NCI-H2107 treated with DMSO at 0.1 percent for 48 hours (cell line): Measurements from ENCODE around the gene CTCFL.

ENCODE experiments used
- DNase-seq: peaks from one replicate; lab custom pipeline; 2025; ENCODE audit not compliant: unreplicated experiment; lab: John Stamatoyannopoulos, UW

CTCFL gene

DNA sequence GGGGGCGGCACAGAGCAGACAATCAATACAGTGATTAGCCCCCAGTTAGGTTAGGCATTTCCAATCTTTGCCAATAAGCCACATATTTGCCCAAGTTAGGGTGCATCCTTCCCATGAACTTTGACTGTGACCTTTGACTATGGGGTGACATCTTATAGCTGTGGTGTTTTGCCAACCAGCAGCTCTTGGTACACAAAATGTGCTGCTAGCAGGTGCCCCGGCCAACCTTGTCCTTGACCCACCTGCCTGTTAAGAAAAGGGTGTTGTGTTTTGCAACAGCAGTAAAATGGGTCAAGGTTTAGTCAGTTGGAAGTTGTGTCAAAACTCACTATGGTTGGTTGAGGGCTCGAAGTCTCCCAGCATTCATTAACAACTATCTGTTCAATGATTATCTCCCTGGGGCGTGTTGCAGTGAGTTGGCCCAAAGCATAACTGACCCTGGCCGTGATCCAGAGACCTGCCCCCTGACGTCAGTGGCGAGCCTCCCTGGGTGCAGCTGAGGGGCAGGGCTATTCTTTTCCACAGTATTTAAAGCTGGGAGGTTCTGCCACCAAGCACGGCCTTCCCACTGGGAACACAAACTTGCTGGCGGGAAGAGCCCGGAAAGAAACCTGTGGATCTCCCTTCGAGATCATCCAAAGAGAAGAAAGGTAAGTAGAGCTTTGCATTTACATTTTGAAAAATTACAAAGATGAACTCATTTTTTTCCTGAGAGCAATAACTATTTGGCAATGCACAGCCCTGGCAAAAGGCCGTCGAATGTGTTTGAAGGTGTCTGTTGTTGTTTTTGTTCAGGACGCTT, 35.8 kb upstream of the CTCFL start, which contains the start of gene PCK1:
Gene PCK1, plus strand, starts transcription at position 557 of the 802 bp plus-strand sequence. CDS start 302 bp downstream, outside the sequence.
- no peak for DNase-seq

DNA sequence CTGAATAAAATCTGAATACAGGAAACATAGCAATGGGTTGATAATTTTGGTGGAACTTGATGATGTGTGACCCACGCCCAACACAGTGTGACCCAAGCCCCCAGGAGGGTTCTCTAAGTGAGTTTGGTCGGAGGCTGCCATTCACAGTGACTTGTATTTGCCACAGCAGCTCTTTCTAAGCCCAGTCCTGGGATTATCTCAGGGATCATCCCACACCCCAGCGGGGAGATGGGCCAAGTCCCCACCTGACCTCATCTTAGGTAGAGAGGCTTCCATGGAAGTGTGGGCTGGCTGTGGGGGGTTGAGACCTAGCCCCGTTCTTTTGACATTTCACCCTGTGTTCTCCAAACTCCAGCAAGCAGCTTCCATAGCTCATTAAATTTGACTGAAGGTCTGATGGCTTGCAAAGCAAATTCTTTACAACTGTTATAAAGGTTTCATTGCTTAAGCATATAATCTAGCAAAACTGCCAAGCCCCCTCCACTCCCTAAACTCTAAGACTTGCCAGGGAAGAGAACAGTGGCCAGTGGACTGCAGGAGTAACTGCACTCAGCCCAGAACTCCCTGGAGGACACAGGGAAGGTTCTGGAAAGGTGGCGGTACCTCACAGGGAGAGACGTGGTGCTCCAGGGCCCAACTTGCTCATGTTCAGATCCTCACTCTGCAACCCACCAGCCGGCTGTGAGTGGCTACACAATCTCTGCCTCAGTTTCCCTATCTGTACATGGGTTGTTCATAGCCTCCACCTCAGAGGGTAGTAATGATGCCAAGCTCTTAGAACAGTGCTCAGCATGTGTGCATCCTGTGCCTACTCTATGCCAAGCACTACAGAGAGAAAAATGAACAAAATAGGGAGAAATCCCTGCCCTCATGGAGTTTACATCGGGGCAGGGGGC, 35.0 kb upstream of the CTCFL start:
- no peak for DNase-seq

DNA sequence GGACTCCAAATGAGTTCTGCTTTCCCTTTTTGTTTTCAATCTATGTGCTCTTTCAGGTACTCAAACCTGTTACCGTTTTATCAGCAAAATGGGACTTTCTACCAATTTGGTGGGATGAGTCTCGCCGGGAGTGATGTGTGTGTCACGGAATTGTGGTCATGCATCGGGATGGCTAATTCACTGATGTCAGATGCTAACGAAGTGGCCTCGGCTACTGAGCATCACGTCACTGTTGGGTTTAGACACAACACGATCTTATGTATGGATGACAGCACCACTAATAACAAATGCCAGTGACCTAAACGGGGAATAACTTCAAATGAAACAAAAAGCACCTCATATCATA, 34.3 kb upstream of the CTCFL start:
- no peak for DNase-seq

DNA sequence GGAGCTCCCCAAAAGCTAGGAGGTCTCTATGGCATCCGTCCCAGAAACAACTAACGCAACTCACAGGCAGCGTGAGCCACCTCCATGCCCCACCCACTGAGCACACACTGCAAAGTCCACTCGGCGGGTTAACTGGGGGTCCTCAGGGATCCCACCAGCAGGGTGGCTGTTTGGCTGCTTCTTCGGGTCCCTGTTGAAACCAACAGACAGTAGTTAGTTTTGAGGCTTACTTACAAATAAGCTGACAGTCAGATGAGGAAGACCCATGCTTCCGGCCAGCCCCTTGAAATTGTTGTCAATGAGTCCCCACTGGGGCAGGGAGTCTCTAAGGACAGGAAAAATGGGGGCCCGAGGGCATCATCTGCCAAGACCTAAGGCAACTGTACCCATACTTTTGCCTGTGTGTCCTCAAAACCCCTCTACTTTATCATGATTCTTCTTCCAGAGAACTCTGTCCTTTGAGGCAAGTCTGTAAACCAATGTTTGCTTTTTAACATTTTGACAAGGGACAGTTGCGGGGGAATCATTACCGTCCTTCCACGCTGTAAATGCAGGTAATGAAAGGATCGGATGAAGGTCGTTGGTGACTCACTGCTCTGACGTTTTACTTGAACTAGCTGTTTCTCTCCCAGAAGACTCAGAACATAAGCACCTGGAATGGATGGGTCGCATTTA, 33.8 kb upstream of the CTCFL start:
- DNase-seq = no peak

DNA sequence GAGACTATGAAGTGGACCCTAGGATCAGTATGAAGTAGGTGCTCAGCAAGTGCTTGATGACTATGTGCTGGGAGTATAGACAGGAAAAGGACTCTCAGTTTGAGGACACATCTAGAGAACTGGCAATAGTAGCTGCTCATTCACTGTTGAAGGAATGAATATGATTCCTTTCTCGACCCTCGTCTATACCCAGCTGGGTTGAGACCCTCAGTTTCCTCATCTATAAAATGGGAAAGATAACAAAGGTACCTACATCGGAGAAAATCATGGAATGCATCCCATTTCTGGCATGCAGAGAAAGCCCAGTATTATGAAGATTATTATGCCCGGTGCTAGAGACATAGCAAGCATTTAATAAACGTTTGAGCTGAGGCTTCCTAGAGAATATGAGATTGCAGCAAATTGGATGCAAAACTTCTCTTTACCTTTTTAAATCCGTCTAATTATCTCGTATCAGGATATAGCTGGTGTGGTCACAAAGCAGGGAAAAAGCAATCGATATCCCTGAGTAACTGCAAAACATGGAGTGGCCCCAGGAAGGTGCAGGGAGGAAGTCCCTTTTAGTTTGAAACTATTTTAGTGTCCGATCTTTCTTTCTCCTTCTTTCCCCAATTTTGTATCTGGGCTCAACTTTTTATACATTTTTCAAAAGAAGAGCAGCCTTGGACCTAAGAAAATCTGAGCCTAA, 33.1 kb upstream of the CTCFL start:
- DNase-seq = no peak

DNA sequence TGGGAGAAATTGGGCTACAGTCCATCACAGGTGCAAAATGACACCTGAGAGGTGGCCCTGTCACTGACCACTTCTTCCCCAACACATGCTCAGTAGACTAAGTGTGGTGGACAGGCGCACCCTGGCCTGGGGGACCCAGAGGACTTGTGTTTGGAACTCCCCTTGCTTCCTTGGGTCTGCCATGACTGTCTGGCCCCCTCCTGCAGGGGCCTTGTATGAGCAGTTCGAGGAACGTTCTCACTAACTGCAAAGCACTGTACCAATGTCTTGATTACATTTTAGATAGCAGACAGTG, 32.0 kb upstream of the CTCFL start:
- no peak for DNase-seq

DNA sequence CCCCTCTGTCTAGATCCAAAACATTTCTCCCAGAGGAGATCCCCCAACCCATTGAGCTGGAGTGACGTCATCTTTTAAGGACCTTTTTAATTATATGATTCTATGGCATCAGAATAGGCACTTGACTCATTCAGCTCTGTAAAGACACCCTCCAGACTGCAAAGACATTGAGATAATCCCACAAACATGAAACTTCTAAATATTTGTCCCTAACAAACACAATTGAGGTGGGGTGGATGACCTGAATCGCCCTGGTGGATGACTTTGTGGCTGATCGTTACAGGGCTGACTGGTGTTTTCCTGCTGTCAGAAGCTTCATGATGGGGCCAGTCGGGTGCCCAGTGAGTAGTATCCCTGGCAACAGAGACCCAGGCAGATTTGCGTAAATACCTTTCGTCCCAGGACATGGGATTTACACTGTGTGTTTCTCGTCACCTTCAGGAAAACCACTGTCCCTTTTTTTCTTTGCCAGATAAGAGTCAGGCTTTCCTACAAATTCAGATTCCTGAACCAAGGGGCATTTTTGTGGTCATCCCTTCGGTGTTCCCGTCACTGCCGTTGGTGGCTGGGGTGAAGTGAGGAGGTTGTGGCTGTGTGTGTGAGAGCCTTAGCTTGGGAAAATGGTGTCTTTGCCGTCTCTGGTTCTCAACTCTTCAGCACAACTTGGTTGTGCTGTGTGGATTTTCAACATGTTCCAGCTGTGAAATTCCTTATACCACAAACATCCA, 30.7 kb upstream of the CTCFL start:
- no peak for DNase-seq

DNA sequence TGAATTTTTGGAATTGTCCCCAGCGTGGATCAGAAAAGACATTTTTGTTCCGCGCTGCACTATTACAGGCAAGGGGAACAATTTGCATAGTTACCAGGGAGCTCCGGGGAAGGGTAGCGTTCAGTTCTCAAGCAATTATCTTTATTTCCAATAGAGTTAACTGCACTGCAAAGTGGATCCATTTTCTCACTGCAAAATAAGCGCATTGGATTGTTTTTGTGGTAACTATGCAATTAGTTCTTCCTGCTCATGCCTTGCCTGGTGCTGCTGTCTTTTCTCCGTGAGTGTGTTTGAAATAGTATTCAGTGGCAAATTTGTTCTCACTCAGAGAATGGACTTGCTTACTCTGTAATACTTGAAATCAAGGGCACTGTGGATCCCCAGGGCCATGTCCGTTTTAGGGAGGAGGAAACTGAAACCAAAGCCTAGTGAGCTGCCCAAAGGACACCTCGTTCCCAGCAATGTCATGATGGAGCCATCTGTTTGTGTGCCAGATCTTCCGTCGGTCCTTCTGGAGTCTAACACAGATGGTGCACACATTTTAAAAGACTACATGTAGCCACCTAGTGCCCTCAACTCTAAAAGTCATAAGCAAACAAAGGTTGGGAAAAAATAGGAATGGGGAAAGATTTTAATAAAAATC, 28.6 kb upstream of the CTCFL start:
- no peak for DNase-seq

DNA sequence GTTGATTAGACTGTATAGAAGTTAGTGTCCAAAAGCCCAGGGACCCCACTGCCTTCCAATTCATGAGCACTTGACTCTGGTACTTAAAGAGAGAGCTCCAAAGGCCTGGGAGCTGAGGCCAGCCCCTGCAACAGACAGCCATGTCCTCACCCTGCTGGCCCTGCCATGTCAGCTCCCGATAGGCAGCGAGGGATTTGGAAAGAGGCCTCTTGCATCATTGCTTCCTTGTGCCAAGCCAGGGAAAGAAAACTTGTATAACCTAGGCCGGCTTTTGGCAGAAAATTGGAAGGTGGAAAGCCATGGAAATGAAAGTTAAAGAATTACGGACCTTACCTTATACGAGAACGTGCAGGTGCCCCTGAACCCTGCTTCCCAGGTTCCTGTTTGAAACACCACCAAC, 27.5 kb upstream of the CTCFL start:
- DNase-seq = no peak

DNA sequence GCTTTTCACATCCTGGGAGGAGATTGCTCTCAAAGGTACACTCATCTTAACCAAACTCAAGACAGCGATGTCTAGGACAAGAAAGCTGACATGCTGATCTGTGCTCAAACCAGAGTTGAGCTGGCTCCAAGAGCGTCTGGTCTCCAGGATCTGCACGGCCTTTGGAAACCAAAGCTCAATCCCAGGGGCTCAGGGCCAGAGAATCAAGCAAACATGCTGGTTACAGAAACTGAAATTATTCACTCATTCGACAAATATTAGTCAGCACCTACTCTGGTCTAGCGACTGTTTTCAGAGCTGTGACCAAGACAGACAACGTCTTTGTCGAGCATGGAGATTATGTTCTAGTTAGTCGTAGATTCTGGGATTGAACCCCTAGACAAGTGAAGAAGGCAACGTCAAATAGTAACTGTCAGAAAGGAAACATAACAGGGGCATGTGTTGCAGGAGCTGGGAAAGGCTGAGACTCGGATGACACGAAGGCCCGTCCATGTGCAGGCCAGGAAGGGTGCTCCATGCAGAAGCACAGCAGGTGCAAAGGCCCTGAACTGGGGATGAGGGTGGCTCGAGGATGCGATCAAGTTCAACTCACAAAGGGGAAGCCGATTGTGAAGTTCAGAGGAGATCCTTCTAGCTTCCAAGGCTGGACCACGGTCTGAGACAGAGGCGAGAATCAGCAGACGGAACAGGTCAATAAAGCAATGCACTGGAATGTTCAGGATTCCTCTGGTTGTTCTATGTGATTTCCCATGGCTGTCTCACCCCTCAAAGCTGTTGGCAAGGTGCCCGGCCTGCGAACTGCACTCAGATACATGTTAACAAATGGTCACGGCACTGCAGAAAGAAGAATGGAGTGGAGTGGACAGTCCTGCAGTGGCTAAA, 23.5 kb upstream of the CTCFL start:
- no peak for DNase-seq

DNA sequence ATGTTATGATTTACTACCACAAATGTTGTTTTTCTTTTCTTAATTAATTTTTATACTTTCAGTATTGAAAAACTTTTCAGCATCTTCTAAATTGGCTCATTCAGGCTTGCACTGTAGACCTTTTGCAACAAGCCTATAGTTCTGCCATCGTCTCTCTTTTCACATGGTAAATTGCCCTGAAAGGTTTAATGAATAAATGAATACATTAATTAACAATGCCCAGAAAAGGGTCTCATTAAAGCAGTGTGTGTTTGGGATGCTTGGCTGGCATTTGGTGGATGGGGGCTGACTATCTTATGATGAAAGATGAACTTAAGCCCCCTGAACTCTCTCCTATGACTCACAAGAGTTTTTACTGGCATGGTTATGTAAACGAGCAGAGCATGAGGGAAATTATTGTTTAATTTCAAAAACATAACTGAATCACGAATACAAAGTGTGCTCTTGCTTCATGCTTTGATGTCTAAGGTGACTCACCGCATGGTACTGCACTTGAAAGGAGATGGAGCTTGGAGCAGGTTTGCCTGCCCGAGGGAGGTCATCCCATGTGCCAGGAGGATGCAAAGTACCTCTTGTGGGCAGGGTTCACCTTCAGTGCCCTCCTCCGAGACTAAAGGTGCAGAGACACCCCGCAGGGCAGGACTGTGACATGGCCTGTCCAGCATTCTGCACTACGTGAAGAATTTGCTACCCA, 22.2 kb upstream of the CTCFL start:
- DNase-seq = no peak

DNA sequence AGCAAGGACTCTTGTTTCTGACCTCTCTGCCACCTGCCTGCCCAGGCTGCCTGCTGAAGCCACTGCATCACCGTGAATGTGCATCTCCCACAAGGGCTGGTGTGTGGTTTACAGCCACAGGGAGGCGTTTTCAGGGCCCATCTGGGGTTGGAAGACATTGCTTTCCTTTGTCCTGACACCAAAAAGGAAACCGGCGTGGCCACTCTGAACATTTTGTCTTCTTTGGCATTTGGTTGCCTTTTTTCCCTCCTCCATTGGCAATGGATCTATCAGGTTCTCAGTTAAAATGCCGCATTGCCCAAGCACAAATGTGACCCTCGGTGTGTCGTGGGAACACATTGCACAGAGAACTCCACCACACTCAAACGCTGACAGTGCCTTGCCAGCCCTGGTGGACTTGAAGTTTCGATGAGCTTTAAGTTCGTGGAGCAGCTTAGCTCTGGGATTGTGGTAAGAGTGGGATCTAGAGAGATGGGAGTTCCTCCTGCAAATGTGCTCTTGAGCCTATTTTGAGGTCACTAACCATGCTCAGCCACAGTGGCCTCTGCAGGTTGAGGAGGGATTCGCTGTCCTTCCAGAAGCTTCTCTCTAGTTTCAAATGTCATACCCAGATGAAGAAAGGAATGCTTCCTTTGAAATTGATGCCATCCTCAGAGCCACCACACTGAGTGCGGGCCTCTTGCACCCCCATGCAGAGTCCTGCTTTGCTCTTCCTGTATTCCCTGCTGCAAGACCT, 21.2 kb upstream of the CTCFL start:
- no peak for DNase-seq

DNA sequence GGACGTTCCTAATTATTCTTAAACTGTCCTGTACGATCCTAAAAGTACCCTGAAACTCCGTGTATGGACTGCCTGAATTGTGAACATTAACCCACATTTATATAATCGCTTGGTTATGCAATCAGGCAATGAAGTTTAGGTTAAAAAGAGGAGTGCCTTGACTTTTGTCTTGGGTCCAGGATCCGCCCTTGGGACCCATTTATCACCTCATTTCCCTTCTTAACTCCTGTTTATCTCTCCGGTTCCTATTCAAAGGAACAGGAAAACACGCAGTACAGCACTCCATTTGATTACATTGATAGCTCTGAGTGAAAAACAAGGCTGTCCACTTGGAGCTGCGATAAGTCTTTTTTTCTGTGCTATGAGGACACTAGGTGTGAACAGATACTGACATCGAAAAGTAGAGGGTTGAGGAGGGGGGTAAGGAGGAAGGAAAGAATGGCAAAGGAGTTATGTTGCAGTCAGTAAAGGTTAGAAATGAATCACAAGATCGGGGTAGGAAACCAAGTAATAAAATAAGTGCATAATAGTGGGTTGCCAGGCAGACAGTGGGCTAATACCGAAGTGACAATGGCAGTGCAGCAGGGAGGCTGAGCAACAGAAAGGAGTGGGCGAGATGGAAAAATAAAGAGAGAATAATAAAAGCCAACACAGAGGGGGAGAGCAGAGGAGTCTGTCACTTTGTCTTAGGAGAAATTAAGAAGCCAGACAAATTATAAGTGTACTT, 20.1 kb upstream of the CTCFL start:
- DNase-seq = no peak

DNA sequence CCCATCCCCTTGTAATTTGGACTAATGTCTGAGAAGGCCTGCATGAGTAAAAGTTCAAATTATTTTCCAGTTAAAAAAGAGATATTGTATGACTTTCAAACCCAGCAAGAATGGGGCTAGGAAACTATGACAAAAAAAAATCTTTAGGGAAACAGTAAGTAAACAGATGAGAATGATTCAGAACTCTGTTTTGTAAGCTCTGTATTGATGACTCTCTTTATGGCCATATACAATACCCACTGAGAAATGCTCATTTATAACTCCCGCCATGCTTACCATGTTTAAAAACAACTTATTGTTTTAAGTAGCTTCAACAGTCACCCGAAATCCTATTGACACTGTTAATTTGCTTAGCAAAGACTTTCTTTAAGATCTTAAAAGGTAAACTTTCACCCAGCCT, 18.8 kb upstream of the CTCFL start:
- no peak for DNase-seq

DNA sequence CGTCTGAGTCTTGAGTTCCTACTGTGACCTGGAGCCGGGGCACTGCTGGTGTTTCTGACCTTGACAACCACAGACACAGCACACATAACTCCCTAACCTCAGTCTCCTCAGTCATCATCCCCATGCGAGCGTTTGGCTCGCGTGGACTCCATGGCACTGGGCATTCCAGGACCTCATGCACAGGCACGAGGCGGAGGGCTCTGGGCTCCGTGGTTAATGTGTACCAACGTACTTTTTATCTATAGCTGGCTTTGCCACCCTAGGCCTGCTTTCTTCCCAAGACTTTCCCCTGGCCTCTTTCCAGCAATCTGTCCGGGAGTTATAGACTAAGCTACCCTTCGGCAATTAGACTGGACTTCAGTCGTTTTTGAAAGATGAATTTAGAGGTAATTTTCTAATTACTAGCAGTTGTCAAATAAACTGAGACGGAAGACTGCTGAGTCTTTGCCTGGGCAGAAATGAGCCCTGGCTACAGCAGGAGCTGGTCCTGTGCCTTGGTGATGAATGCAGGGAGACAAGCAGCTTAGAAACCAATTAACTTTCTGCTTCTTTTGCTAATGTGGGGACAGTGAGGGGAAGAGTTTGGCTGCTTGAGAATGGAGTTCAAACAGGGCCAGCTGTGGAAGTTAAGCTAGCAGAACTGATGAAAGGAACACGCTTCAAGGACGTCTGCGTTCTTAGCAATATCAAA, 16.1 kb upstream of the CTCFL start:
- DNase-seq = no peak

DNA sequence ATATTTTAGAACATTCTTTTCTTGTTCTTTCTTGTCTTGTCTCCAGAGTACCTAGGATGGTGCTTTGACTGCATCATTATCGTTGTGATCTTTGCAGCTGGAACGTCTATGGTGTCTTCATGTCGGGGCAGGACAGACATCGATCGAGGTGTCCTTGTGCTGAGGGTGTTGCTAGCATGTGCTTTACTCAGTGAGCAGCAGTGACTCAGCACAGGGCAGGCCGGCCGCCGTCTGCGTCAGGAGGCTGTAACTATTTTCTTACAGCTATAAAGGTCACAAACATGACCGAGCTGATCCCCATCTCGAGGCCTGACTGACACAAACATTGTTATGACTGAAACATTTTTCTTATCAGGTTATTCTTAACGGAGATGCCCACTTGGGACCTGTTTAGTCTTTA, 14.9 kb upstream of the CTCFL start:
- no peak for DNase-seq

DNA sequence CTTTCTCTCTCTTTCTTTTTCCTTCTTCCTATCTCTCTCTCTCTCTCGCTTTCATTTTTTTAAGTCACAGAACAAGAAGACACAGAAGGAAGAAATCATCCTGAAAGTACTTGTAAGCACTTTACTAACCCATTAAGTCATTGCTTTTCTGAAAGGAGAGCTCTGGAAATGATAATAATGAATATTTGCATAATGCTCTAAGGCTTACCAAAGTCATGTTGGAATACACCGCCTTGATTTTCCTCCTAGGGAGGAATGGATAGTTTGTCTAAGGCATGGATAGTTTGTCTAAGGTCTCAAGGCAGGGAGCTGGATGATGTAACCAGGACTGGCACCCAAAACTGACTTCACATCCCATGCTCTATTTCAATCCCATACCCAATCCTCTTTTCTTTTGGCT, 12.9 kb upstream of the CTCFL start:
- DNase-seq = no peak
